Mononuclear cell (primary cell): Measurements from ENCODE around the gene AUTS2. TPM values are rescaled to one million over a fixed set of nuclear protein-coding genes. Genes with fewer than 3 reads are reported as not detected.
"Not testable (repeated sequence)": the region's sequence is repeated elsewhere in the genome, so short reads cannot be mapped to it uniquely, and the experiment has no call there.

ENCODE experiments used
- H3K27me3 ChIP-seq: 2 replicates; pipeline ENCODE4 v1.6.0; 2011; ENCODE audit warnings: low read length, control low read depth; ENCODE audit not compliant: insufficient read depth
- H3K4me1 ChIP-seq: 2 replicates; pipeline ENCODE4 v1.5.1; 2011; ENCODE audit warnings: mild to moderate bottlenecking, low read length, control low read depth; ENCODE audit not compliant: insufficient read depth
- H3K4me3 ChIP-seq: 2 replicates; pipeline ENCODE4 v1.5.1; 2011; ENCODE audit warnings: mild to moderate bottlenecking, low read length, moderate library complexity
- H3K9me3 ChIP-seq: 2 replicates; pipeline ENCODE4 v1.5.1; 2011; ENCODE audit warnings: low read depth, mild to moderate bottlenecking, control low read depth, low read length
- total RNA-seq: library from RNA; depleted of rRNA; stranded (reverse); fragments of >200 nt; gene quantifications from one replicate; pipeline ENCODE4 v1.2.3, GENCODE V29; 2012

The AUTS2 gene
- total RNA-seq, 1 donor = 16.5 TPM

GRCh38 chr7:70714506-70715038, 1116.3 kb downstream of the AUTS2 start:
- Histone ChIP-seq H3K9me3 (no peaks in the 10 kb centered on the region), H3K4me1 (no peaks in the 10 kb centered on the region), H3K27me3 (no peaks in the 10 kb centered on the region), H3K4me3 (no peak overlapping the region)

- Histone ChIP-seq H3K4me3 (no peak overlapping the region), H3K4me1 (no peaks in the 10 kb centered on the region), H3K9me3 (no peaks in the 10 kb centered on the region), H3K27me3 (no peaks in the 10 kb centered on the region)
These were observed 1119.5 kb downstream of the AUTS2 start for GRCh38 chr7:70717553-70718329.

- Histone ChIP-seq H3K27me3 (no peaks in the 10 kb centered on the region), H3K9me3 (no peaks in the 10 kb centered on the region), H3K4me3 (no peak overlapping the region), H3K4me1 (no peaks in the 10 kb centered on the region)
These were observed 1120.8 kb downstream of the AUTS2 start for GRCh38 chr7:70719125-70719524.

GRCh38 chr7:70720191-70720873, 1122.1 kb downstream of the AUTS2 start:
- no peaks in the 10 kb centered on the region for H3K9me3 ChIP-seq
- no peak overlapping the region for H3K4me3 ChIP-seq

GRCh38 chr7:70721500-70721899, 1123.2 kb downstream of the AUTS2 start:
- H3K27me3 ChIP-seq = no peaks in the 10 kb centered on the region
- H3K4me3 ChIP-seq = no peak overlapping the region
- H3K4me1 ChIP-seq = no peaks in the 10 kb centered on the region
- no peaks in the 10 kb centered on the region for H3K9me3 ChIP-seq

More at GRCh38 chr7:70720191-70720873, 1122.1 kb downstream of the AUTS2 start:
- no peaks in the 10 kb centered on the region for H3K27me3 ChIP-seq
- H3K4me1 ChIP-seq = no peaks in the 10 kb centered on the region

- H3K4me1 ChIP-seq = no peaks in the 10 kb centered on the region
- no peaks in the 10 kb centered on the region for H3K9me3 ChIP-seq
- H3K27me3 ChIP-seq = no peaks in the 10 kb centered on the region
- H3K4me3 ChIP-seq = no peak overlapping the region
These were observed 1125.1 kb downstream of the AUTS2 start for GRCh38 chr7:70723339-70723738.

- H3K27me3 ChIP-seq = no peaks in the 10 kb centered on the region
- no peaks in the 10 kb centered on the region for H3K4me1 ChIP-seq
These were observed 1127.2 kb downstream of the AUTS2 start for GRCh38 chr7:70725448-70725847.

GRCh38 chr7:70726294-70726693, 1128.0 kb downstream of the AUTS2 start:
- no peaks in the 10 kb centered on the region for H3K27me3 ChIP-seq
- no peaks in the 10 kb centered on the region for H3K9me3 ChIP-seq
- H3K4me3 ChIP-seq = no peak overlapping the region
- no peaks in the 10 kb centered on the region for H3K4me1 ChIP-seq

More at GRCh38 chr7:70725448-70725847, 1127.2 kb downstream of the AUTS2 start:
- no peaks in the 10 kb centered on the region for H3K9me3 ChIP-seq
- no peak overlapping the region for H3K4me3 ChIP-seq

GRCh38 chr7:70726951-70727378, 1128.7 kb downstream of the AUTS2 start:
- no peaks in the 10 kb centered on the region for H3K27me3 ChIP-seq
- no peak overlapping the region for H3K4me3 ChIP-seq
- no peaks in the 10 kb centered on the region for H3K9me3 ChIP-seq
- no peaks in the 10 kb centered on the region for H3K4me1 ChIP-seq

GRCh38 chr7:70727861-70728260, 1129.6 kb downstream of the AUTS2 start:
- no peak overlapping the region for H3K4me3 ChIP-seq
- H3K9me3 ChIP-seq = no peaks in the 10 kb centered on the region

GRCh38 chr7:70728872-70729552, 1130.7 kb downstream of the AUTS2 start:
- no peaks in the 10 kb centered on the region for H3K9me3 ChIP-seq
- H3K4me3 ChIP-seq = no peak overlapping the region
- no peaks in the 10 kb centered on the region for H3K27me3 ChIP-seq
- H3K4me1 ChIP-seq = no peaks in the 10 kb centered on the region

More at GRCh38 chr7:70727861-70728260, 1129.6 kb downstream of the AUTS2 start:
- Histone ChIP-seq H3K4me1 (no peaks in the 10 kb centered on the region), H3K27me3 (no peaks in the 10 kb centered on the region)

GRCh38 chr7:70729553-70730157, 1131.4 kb downstream of the AUTS2 start:
- not testable (repeated sequence) for H3K4me1 ChIP-seq, H3K27me3 ChIP-seq, H3K4me3 ChIP-seq, H3K9me3 ChIP-seq

GRCh38 chr7:70730451-70731110, 1132.3 kb downstream of the AUTS2 start:
- Histone ChIP-seq H3K9me3 (no peaks in the 10 kb centered on the region), H3K4me3 (no peak overlapping the region), H3K27me3 (no peaks in the 10 kb centered on the region), H3K4me1 (no peaks in the 10 kb centered on the region)

GRCh38 chr7:70733090-70733489, 1134.8 kb downstream of the AUTS2 start:
- H3K4me1 ChIP-seq = no peaks in the 10 kb centered on the region
- no peaks in the 10 kb centered on the region for H3K27me3 ChIP-seq
- no peak overlapping the region for H3K4me3 ChIP-seq
- H3K9me3 ChIP-seq = no peaks in the 10 kb centered on the region
